CD4-positive, alpha-beta T cell treated with Interleukin-1 beta for 1 hour (primary cell): ENCODE measurements around the gene EPHB1.

Experiments used
- DNase-seq, 2 donors: peaks; one replicate each; pipeline ENCODE4 v3.0.0-alpha.2; 2020 to 2022

Gene EPHB1

GRCh38 chr3:135138776-135139175, 343.7 kb downstream of the EPHB1 start:
- no peak for DNase-seq

DNA sequence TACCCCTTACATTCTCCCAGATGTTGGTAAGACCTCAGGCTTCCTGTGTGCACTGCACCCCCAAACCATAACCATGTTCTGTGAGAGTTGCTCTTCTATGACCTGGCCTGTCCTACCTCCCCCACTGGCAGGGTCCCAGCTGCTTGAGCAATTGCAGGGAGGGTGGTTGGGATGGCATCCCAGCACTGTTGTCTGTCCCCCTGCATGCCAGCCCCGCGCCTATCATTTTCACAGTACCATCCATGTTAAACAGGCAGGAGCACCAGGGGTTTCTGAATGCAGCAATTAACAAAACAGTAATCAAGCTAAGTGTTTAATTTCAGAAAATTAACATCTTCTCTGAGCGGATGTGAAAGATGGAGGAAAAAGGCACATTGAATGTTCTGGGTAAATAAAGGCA, 345.5 kb downstream of the EPHB1 start:
- DNase-seq: no peak

GRCh38 chr3:135141160-135141559, 346.1 kb downstream of the EPHB1 start:
- DNase-seq: no peak

GRCh38 chr3:135141672-135142071, 346.6 kb downstream of the EPHB1 start:
- DNase-seq: no peak

DNA sequence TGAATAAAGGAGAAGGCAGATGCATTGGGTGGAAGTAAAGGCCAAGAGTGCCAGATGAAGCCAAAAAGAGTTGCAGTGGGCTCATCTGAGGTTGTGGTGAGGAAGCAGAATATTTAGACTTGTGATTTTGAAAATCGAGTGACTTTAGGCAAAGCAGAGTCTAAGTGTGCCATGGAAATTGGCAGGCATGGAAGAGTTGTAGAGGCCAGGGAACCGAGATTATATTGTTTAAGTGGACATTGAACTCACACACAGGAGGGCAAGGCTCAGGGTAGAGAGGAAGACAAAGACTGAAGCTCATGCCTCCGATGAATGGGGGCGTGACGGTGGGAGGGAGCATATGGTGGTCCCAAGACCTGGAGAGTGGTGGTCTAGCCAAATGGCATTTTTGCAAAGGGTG, 347.5 kb downstream of the EPHB1 start:
- DNase-seq: no peak

DNA sequence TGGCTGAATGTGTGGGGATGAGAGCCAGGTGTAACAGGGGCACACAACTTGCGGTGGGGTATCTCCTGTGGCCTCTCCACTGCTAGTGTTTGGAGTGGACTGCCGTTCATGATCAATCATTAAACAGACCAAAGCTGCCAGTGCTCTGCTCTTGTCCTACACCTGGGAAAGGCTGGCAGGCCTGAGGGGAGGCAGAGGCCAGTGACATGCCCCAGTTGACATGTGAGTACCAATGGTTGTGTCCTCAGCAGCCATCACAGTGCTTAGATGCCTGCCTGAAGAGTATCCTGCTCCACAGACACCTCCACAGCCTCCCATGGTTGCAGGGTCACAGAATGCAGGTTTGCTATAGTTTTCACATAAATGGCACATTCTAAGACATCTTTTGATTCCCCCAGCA, 348.4 kb downstream of the EPHB1 start:
- no peak for DNase-seq

DNA sequence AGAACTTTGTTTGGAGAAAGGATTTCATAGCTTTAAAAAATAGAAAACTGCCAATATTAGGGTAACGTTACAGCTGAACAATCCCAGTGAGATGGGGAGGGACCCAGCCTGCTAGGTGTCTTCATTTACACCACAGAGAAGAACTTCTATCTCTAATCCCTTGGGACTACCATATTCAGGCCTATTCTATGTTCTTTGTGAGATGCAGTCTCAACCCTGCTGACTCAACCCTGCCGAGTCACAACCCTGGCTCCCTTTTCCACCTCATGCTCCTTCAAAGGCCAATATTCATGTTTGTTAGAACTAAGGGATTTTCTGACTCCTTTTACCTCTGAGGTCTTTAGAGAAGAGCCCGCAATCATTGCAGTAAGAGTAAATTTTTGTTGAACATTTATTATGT, 350.5 kb downstream of the EPHB1 start:
- no peak for DNase-seq

GRCh38 chr3:135147657-135148056, 352.6 kb downstream of the EPHB1 start:
- no peak for DNase-seq

DNA sequence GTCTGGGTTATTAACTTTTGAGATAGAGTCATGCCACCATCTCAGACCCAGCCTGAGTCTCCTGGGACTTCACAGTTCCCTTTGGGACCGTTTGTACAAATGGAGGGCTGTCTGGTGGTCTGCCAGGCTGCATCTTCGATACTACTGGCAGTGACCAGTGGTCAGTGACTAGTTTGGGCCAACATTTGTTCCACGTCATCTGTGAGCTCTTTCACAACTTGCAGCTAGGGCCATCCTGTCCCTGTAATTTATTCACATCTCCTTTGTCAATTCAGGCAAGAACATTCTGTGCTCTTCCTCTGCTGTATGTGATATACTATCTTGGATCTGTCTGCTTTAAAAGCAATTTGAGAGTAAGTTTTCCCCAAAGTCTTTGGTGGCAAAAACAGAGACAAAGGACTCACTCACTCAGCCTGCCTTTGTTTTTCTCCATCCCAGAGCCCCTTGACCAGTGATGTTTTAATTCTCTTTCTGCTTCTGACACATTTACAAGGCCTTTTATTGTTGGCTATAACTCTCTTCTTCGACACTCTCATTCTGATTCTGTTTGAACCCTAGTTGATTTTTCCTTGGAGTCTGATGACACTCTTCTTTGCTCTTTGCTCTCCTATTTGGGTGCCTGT, 353.4 kb downstream of the EPHB1 start:
- DNase-seq: no peak

- no peak for DNase-seq
These were observed 354.9 kb downstream of the EPHB1 start for GRCh38 chr3:135149707-135150681.

DNA sequence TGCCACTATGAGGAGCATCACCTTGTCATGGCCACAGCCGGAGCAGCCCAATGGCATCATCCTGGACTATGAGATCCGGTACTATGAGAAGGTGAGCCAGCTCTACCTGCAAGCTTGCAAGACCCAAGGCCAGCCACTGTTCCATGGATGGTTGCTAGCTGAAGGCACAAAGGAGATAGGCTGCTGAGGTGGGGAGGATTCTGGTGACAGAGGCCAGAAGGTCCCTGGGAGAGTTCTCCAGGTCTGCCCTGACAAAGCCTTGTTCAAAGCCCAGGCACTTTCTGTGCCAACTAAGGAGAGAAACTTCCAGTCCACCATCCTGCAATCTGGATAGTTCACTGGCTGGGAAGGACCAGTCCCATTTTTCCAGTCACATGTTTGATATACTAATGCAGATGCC, 359.1 kb downstream of the EPHB1 start:
- DNase-seq: no peak

- no peak for DNase-seq
These were observed 360.2 kb downstream of the EPHB1 start for GRCh38 chr3:135155228-135155627.

DNA sequence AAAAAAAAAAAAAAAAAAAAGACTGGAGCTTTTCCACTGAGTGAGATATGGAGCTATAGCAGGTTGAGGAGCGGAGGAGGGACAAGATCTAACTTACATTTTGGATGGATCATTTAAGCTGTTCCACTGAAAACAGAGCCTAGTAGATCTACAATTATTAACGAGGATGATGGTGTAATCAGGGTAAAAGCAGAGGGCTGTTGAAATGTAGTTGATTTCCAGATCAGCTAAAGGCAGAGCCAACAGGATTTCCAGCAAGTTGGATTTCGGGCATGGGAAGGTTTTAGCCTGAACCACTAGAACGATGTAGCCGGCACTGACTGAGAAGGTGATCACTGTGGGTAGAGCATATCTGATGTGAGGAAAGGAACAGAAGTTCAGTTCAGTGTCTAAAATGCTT, 360.7 kb downstream of the EPHB1 start:
- DNase-seq: no peak

DNA sequence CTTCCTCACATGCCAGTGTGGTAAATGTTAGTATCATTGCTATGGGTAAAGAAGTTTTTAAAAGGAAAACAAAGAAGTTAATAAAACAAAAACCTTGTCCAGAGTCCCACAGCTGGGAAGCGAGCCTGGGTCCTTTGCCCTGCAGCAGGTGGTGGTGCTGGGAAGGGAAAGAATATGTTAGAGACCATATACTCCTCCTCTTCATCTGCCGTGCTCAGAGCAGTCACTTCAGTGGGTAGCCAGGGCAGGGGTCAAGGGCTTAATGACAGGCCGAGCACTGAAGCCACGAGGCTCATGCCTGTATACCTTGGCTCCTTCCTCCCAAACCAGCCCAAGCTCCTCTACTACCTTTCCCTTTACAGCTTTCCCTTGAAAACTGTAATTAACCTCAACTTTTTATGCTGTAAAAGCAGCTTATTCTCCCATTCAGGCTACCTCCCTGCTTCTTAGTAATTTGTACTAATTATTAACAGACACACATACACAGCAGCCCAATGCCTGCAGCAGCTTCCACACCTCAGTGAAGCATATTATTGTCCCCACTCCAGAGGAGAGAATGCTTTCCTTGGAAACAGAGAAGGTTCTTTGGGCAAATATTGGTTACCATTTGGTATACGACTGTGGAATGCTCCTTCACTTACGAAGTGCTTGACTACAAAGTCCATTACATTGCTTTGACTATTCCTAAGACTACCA, 362.1 kb downstream of the EPHB1 start:
- no peak for DNase-seq

GRCh38 chr3:135158520-135158919, 363.5 kb downstream of the EPHB1 start:
- DNase-seq: no peak

DNA sequence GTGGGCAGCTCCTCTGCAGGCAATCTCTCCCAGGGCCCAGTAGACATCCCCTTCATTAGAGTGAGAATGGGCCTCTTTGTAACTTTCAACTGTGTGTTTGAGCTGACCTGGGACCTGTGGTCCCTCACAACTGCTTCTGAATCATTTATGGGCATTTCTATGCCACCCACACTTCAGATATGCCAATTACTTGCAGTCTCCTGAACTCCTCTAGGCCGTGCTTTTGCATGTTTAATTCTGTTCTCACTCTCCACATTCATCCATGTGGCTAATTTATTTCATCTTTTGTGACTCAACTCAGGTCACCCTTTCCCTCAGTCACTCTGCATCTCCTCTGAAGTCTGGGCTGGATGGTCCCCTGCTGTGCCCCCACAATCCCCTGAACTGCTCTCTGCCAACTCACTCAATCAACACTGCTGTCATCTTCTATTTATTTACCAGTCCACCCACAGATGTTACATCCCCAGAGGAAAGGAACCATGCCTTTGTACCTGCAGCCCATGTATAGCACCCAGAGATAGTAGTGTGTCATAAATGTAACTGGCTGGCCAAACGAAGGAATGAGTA, 364.7 kb downstream of the EPHB1 start:
- DNase-seq: no peak

DNA sequence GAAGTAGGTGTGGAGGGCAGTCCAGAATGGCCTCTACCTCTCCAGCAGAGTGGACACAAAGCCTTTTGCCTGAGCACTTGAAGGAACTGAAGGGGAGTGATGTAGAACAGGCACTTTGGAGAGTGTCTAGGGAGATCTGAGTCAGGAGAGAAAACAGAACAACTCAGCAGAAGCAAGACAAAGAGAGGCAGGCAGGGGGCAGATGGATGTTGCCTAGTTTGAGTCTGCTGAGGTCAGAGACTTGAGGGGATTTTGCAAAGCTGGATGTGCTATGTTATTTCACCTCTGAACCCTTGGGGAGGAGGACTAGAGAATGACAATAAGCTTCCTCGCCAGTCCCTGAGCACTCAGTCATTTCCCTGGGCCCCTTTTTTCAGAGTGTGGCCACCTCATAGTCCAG, 366.4 kb downstream of the EPHB1 start:
- no peak for DNase-seq

GRCh38 chr3:135163701-135164100, 368.6 kb downstream of the EPHB1 start:
- no peak for DNase-seq

DNA sequence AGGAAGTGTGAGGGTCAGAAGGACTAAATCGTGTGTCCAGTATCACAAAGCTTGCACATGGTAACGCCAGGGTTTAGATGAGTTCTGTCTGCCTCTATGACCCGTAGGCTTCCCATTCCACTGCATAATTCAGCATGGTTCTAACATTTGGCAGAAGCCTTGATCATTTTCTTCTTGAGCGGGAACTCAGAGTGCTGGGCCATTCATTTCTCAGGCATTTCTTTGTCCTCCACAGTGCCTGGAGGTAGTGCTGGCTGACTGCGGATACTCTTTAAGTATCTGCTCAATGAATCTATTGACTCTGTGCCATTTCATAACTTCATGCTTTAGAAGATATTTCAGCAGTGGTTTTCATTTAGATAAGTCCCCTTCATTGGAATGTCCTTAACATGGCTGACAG, 370.2 kb downstream of the EPHB1 start:
- no peak for DNase-seq

- no peak for DNase-seq
These were observed 371.3 kb downstream of the EPHB1 start for GRCh38 chr3:135166266-135166825.

DNA sequence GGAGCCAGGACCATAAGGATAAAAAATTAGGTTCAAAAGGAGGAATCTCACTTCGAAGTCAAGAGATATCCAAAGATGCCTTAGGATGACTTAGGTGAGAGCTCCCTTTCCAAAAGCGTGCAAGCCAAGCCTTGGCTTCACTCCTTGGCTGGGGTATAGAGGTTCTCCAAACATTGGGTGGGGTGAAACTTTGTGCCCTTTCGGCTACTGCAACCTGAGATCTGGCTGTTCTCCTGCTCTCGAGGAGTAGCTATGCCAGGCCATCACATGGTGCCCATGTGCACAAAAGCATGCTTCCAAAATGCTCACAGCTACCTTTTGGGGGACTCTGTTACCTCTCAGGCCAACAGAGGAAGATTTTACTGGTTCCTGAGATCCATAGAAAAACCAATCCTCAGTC, 373.8 kb downstream of the EPHB1 start:
- DNase-seq: no peak

DNA sequence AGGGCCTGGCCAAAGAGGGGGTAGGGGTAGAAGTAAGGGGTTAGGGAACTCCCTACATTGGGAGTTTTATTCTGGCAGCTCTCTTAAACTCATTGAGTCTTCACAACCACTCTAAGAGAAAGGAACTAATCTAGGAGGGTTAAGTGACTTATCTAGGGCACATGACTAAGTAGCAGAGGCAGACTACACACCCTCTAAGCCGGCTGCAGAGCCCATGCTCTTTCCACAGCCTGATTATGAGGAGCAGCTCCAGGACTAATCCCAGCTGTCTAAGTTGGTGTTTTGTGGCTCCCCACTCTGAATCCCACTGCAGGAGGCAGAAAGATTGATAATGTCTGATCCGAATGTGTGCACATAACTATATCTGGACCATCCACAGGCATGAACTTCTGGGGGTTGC, 374.6 kb downstream of the EPHB1 start:
- DNase-seq: no peak

- no peak for DNase-seq
These were observed 375.7 kb downstream of the EPHB1 start for GRCh38 chr3:135170732-135171131.
